Liver (tissue), 9 donors: ENCODE data around the gene OR51B4. TPM values are rescaled to one million over a fixed set of nuclear protein-coding genes. Genes with fewer than 3 reads are reported as not detected.

ENCODE experiments used
- DNase-seq: peaks from one replicate; pipeline ENCODE4 v3.0.0-alpha.2; 2017; ENCODE audit warnings: low spot score
- H3K27ac ChIP-seq, 2 donors: one replicate each; pipeline ENCODE4 v1.7.0; 2013; ENCODE audit warnings: inconsistent platforms in 2 of 2, low read length in 2 of 2, control low read depth in 1 of 2, low read depth in 1 of 2, mild to moderate bottlenecking in 1 of 2
- H3K27me3 ChIP-seq, 4 donors: one replicate each; pipeline versions ENCODE4 v1.6.1 to v1.7.0; 2013; ENCODE audit warnings: low read length in 3 of 4, inconsistent platforms in 1 of 4, mild to moderate bottlenecking in 1 of 4, moderate library complexity in 1 of 4; ENCODE audit not compliant: control insufficient read depth in 4 of 4, insufficient read depth in 4 of 4
- H3K36me3 ChIP-seq, 4 donors: one replicate each; pipeline versions ENCODE4 v1.6.1 to v1.7.0; 2013; ENCODE audit warnings: low read length in 3 of 4, mild to moderate bottlenecking in 3 of 4, low read depth in 1 of 4, moderate library complexity in 1 of 4; ENCODE audit not compliant: control insufficient read depth in 4 of 4, insufficient read depth in 3 of 4
- H3K4me1 ChIP-seq, 4 donors: one replicate each; pipeline versions ENCODE4 v1.6.1 to v1.7.0; 2013; ENCODE audit warnings: low read length in 3 of 4, mild to moderate bottlenecking in 3 of 4, moderate library complexity in 1 of 4; ENCODE audit not compliant: control insufficient read depth in 4 of 4, insufficient read depth in 4 of 4
- H3K4me3 ChIP-seq, 3 donors: one replicate each; pipeline versions ENCODE4 v1.6.1 to v1.7.0; 2013; ENCODE audit warnings: low read length in 3 of 3, control low read depth in 1 of 3, low read depth in 1 of 3, mild to moderate bottlenecking in 1 of 3
- H3K9ac ChIP-seq, 2 donors: one replicate each; pipeline ENCODE4 v1.7.0; 2013; ENCODE audit warnings: low read length in 2 of 2, mild to moderate bottlenecking in 2 of 2, moderate library complexity in 2 of 2, control low read depth in 1 of 2, low read depth in 1 of 2
- H3K9me3 ChIP-seq, 4 donors: one replicate each; pipeline versions ENCODE4 v1.6.1 to v1.7.0; 2013; ENCODE audit warnings: low read length in 3 of 4; ENCODE audit not compliant: control insufficient read depth in 4 of 4
- ATF3 ChIP-seq: IDR thresholded peaks from 2 replicates; pipeline ENCODE4 v1.6.1; 2016; ENCODE audit warnings: antibody characterized with exemption
- EGR1 ChIP-seq, 2 donors: IDR thresholded peaks; 2 replicates each; pipeline ENCODE4 v1.6.1; 2016 to 2018; ENCODE audit warnings: antibody characterized with exemption in 2 of 2, low read depth in 2 of 2
- FOXA1 ChIP-seq: IDR thresholded peaks from 2 replicates; pipeline ENCODE4 v1.6.1; 2016; ENCODE audit warnings: antibody characterized with exemption
- FOXA2 ChIP-seq: IDR thresholded peaks from 2 replicates; pipeline ENCODE4 v1.6.1; 2016; ENCODE audit warnings: antibody characterized with exemption
- GABPA ChIP-seq, 2 donors: IDR thresholded peaks in 1 of 2; conservative IDR thresholded peaks in 1 of 2; 2 replicates each; pipeline ENCODE4 v1.6.1; 2016; ENCODE audit warnings: antibody characterized with exemption in 2 of 2, mild to moderate bottlenecking in 1 of 2, moderate library complexity in 1 of 2
- HNF4A ChIP-seq, 2 donors: conservative IDR thresholded peaks; 2 replicates each; pipeline ENCODE4 v1.6.1; 2016; ENCODE audit warnings: antibody characterized with exemption in 2 of 2, mild to moderate bottlenecking in 2 of 2
- HNF4G ChIP-seq: IDR thresholded peaks from 2 replicates; pipeline ENCODE4 v1.6.1; 2016; ENCODE audit warnings: antibody characterized with exemption
- JUND ChIP-seq, 2 donors: IDR thresholded peaks; 2 replicates each; pipeline ENCODE4 v1.6.1; 2016; ENCODE audit warnings: antibody characterized with exemption in 2 of 2
- NR2F2 ChIP-seq: IDR thresholded peaks from 2 replicates; pipeline ENCODE4 v1.6.1; 2016; ENCODE audit warnings: antibody characterized with exemption
- RAD21 ChIP-seq, 2 donors: IDR thresholded peaks; 2 replicates each; pipeline ENCODE4 v1.6.1; 2016; ENCODE audit warnings: antibody characterized with exemption in 2 of 2, mild to moderate bottlenecking in 2 of 2
- REST ChIP-seq: IDR thresholded peaks from 2 replicates; pipeline ENCODE4 v1.6.1; 2016; ENCODE audit warnings: antibody characterized with exemption, mild to moderate bottlenecking
- RXRA ChIP-seq, 2 donors: IDR thresholded peaks; 2 replicates each; pipeline ENCODE4 v1.6.1; 2017 to 2018; ENCODE audit warnings: antibody characterized with exemption in 2 of 2, mild to moderate bottlenecking in 1 of 2
- SP1 ChIP-seq: IDR thresholded peaks from 2 replicates; pipeline ENCODE4 v1.6.1; 2018; ENCODE audit warnings: antibody characterized with exemption, mild to moderate bottlenecking
- TAF1 ChIP-seq: conservative IDR thresholded peaks from 2 replicates; pipeline ENCODE4 v1.6.1; 2016; ENCODE audit warnings: antibody characterized with exemption, mild to moderate bottlenecking
- YY1 ChIP-seq: IDR thresholded peaks from 2 replicates; pipeline ENCODE4 v1.6.1; 2016; ENCODE audit warnings: antibody characterized with exemption, mild to moderate bottlenecking
- polyA plus RNA-seq, 2 donors: library from polyadenylated mRNA; stranded (reverse) in 1 of 2; unstranded in 1 of 2; fragments of 200-250 nt in 1 of 2; fragments of >200 nt in 1 of 2; fragmentation: Nextera tagmentation in 1 of 2; extraction: Ambion mirVana in 1 of 2; gene quantifications; one replicate each; pipeline versions ENCODE4 v1.2.1 to v1.2.3, GENCODE V29; 2013 to 2015
- total RNA-seq, 2 donors: library from RNA; depleted of rRNA; stranded (reverse); fragments of >200 nt; gene quantifications; one replicate each; pipeline ENCODE4 v1.2.3, GENCODE V29; 2014
- TF ChIP-seq, protein P1 (sequence below): IDR thresholded peaks from 2 replicates; pipeline ENCODE4 v1.6.1; 2016; ENCODE audit warnings: antibody characterized with exemption
- TF ChIP-seq, protein P2 (sequence below): IDR thresholded peaks from 2 replicates; pipeline ENCODE4 v1.6.1; 2016; ENCODE audit warnings: antibody characterized with exemption
- TF ChIP-seq, protein P3 (sequence below): fragments of 150-350 bp; IDR thresholded peaks from 2 replicates; pipeline ENCODE4 v1.5.1; 2017; ENCODE audit warnings: improper control_type of control experiment, low read depth, low read length; ENCODE audit not compliant: missing input control
- donor health status: healthy.
- donor health status: healthy.
- donor health status: healthy.
- donor health status: healthy.
- donor health status: healthy.

The OR51B4 gene
- total and polyA plus RNA-seq, 4 donors = not detected

DNA sequence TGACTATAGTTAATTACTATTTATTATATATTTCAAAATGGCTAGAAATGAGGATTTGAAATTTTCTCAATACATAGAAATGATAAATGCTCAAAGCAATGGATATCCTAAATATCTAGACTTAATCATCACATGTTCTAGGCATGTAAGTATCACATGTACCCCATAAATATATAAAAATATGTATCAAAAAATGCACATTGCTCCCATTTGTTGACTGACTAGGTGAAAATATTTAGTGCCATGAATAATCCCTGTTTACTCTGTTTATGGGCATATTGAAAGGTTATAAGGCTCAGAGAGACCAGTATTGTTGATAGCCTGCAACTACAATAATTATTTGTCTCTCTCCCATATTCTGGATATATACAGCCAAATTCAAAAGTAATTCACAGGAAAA, 35.1 kb downstream of the OR51B4 start:
- H3K27ac ChIP-seq = no peak overlapping the region
- H3K9ac ChIP-seq = no peak overlapping the region
- no peak for TF ChIP-seq TAF1
- TF ChIP-seq HNF4G = no peak
- TF ChIP-seq FOXA1 = no peak
- no peak for TF ChIP-seq NR2F2
- no peak for TF ChIP-seq REST
- no peak for TF ChIP-seq JUND (IDR thresholded peaks at IDR 0.05)
- TF ChIP-seq, protein P1, sequence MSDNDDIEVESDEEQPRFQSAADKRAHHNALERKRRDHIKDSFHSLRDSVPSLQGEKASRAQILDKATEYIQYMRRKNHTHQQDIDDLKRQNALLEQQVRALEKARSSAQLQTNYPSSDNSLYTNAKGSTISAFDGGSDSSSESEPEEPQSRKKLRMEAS = no peak
- no peak for TF ChIP-seq RAD21 (IDR thresholded peaks at IDR 0.05)
- TF ChIP-seq, protein P2, sequence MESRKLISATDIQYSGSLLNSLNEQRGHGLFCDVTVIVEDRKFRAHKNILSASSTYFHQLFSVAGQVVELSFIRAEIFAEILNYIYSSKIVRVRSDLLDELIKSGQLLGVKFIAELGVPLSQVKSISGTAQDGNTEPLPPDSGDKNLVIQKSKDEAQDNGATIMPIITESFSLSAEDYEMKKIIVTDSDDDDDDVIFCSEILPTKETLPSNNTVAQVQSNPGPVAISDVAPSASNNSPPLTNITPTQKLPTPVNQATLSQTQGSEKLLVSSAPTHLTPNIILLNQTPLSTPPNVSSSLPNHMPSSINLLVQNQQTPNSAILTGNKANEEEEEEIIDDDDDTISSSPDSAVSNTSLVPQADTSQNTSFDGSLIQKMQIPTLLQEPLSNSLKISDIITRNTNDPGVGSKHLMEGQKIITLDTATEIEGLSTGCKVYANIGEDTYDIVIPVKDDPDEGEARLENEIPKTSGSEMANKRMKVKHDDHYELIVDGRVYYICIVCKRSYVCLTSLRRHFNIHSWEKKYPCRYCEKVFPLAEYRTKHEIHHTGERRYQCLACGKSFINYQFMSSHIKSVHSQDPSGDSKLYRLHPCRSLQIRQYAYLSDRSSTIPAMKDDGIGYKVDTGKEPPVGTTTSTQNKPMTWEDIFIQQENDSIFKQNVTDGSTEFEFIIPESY = no peak
- TF ChIP-seq SP1 = no peak
- TF ChIP-seq ATF3 = no peak
- TF ChIP-seq YY1 = no peak
- no peak for TF ChIP-seq GABPA (IDR thresholded peaks at IDR 0.05 in 1 of 2, conservative IDR thresholded peaks at IDR 0.05 in 1 of 2)
- no peak for TF ChIP-seq HNF4A (conservative IDR thresholded peaks at IDR 0.05)
- no peak for TF ChIP-seq EGR1 (IDR thresholded peaks at IDR 0.05; ENCODE audit: low read depth in 2 of 2)
- TF ChIP-seq, protein P3, sequence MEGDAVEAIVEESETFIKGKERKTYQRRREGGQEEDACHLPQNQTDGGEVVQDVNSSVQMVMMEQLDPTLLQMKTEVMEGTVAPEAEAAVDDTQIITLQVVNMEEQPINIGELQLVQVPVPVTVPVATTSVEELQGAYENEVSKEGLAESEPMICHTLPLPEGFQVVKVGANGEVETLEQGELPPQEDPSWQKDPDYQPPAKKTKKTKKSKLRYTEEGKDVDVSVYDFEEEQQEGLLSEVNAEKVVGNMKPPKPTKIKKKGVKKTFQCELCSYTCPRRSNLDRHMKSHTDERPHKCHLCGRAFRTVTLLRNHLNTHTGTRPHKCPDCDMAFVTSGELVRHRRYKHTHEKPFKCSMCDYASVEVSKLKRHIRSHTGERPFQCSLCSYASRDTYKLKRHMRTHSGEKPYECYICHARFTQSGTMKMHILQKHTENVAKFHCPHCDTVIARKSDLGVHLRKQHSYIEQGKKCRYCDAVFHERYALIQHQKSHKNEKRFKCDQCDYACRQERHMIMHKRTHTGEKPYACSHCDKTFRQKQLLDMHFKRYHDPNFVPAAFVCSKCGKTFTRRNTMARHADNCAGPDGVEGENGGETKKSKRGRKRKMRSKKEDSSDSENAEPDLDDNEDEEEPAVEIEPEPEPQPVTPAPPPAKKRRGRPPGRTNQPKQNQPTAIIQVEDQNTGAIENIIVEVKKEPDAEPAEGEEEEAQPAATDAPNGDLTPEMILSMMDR = no peak
- TF ChIP-seq RXRA (IDR thresholded peaks at IDR 0.05) = no peak
- TF ChIP-seq FOXA2 = no peak
- H3K9me3 ChIP-seq = no peaks in the 10 kb centered on the region
- H3K4me3 ChIP-seq = no peak overlapping the region
- no peaks in the 10 kb centered on the region for H3K4me1 ChIP-seq
- H3K27me3 ChIP-seq = peaks cover 0 to 4% (median 0%) of the 10 kb centered on the region in 4 donors
- DNase-seq = no peak
- H3K36me3 ChIP-seq = no peaks in the 10 kb centered on the region
